ENCODE data around the gene SESN2. TPM values are rescaled to one million over a fixed set of nuclear protein-coding genes. Genes with fewer than 3 reads are reported as not detected.

Gene SESN2
- total and polyA plus RNA-seq, 2 donors (not counting 1 experiment from before 2014, with no cell fraction given), result 4.5 to 5.4 TPM

GRCh38 chr1:28308750-28309149, 49.4 kb downstream of the SESN2 start:
- 93% methylated on average over 3 of the region's 3 CpGs for WGBS (ENCODE audit: insufficient coverage)
- H3K79me2 ChIP-seq (ENCODE audit: control insufficient read depth, insufficient read depth, low read length), result no peaks in the 10 kb centered on the region
- Mint-ChIP-seq H3K27me3 (no peaks in the 10 kb centered on the region), H3K4me3 (no peak overlapping the region), H3K27ac (no peak overlapping the region), H3K9me3 (ENCODE audit: insufficient read depth) (no peaks in the 10 kb centered on the region), H3K4me1 (no peaks in the 10 kb centered on the region)
- ATAC-seq (ENCODE audit: low read depth), result no peak
- H3K9ac ChIP-seq (ENCODE audit: low read length), result no peak overlapping the region
- peaks cover 0 to 2% (median 0%) of the 10 kb centered on the region in 4 experiments for H3K27me3 ChIP-seq (replicated peaks in 1 of 4; ENCODE audit: control extremely low read depth in 1 of 4, control insufficient read depth in 3 of 4, insufficient read depth in 4 of 4, low read length in 3 of 4)
- POLR2A ChIA-PET, result no interaction called here
- no peak overlapping the region for H3K27ac ChIP-seq (ENCODE audit: low read length in 2 of 2)
- peaks cover 0 to 4% (median 0%) of the 10 kb centered on the region in 3 donors for H3K9me3 ChIP-seq (ENCODE audit: control extremely low read depth in 1 of 3, control insufficient read depth in 2 of 3, insufficient read depth in 1 of 3, low read length in 2 of 3)
- intact Hi-C loops (cut with micrococcal nuclease), result no loop called here
- no peaks in the 10 kb centered on the region for H3K4me1 ChIP-seq (ENCODE audit: control insufficient read depth in 2 of 2, insufficient read depth in 2 of 2, low read length in 2 of 2)
- H3K4me3 ChIP-seq (ENCODE audit: control extremely low read depth in 1 of 5, extremely low read depth in 1 of 5, insufficient read depth in 1 of 5, low read depth in 2 of 5, low read length in 4 of 5), result no peak overlapping the region
- CTCF ChIA-PET, result no interaction called here
- no peaks in the 10 kb centered on the region for H4K20me1 ChIP-seq (ENCODE audit: control insufficient read depth, insufficient read depth, low read length, poor library complexity, severe bottlenecking)
- no peak for TF ChIP-seq EZH2 (IDR thresholded peaks at IDR 0.05; ENCODE audit: borderline replicate concordance, insufficient read depth, low read depth, low read length, poor library complexity, severe bottlenecking)
- TF ChIP-seq CTCF (IDR thresholded peaks at IDR 0.05), result no peak
- no peak for DNase-seq
- H2AFZ ChIP-seq (ENCODE audit: insufficient read depth, low read depth, low read length, poor library complexity, severe bottlenecking), result no peak overlapping the region
- H3K36me3 ChIP-seq (replicated peaks in 1 of 2; ENCODE audit: control extremely low read depth in 1 of 2, control insufficient read depth in 1 of 2, extremely low read depth in 1 of 2, insufficient read depth in 2 of 2, low read length in 1 of 2), result no peaks in the 10 kb centered on the region
- H3K4me2 ChIP-seq (replicated peaks; ENCODE audit: low read depth, low read length, poor library complexity, severe bottlenecking), result no peak overlapping the region

- ChIA-PET CTCF (no interaction called here), POLR2A (interaction anchor here (0.6 kb wide), 1 partner anchor 19 kb away, joined by 6 read pairs; the partner anchor contains the start of gene MED18)
Measured at GRCh38 chr1:28309702-28310101, 50.4 kb downstream of the SESN2 start.

More at GRCh38 chr1:28309702-28310101, 50.4 kb downstream of the SESN2 start:
- Histone ChIP-seq H3K36me3 (replicated peaks in 1 of 2; ENCODE audit: control extremely low read depth in 1 of 2, control insufficient read depth in 1 of 2, extremely low read depth in 1 of 2, insufficient read depth in 2 of 2, low read length in 1 of 2) (no peaks in the 10 kb centered on the region), H3K4me3 (ENCODE audit: control extremely low read depth in 1 of 5, extremely low read depth in 1 of 5, insufficient read depth in 1 of 5, low read depth in 2 of 5, low read length in 4 of 5) (no peak overlapping the region), H3K4me1 (ENCODE audit: control insufficient read depth in 2 of 2, insufficient read depth in 2 of 2, low read length in 2 of 2) (no peaks in the 10 kb centered on the region), H3K9me3 (ENCODE audit: control extremely low read depth in 1 of 3, control insufficient read depth in 2 of 3, insufficient read depth in 1 of 3, low read length in 2 of 3) (peaks cover 0 to 4% (median 0%) of the 10 kb centered on the region in 3 donors), H4K20me1 (ENCODE audit: control insufficient read depth, insufficient read depth, low read length, poor library complexity, severe bottlenecking) (no peaks in the 10 kb centered on the region), H3K79me2 (ENCODE audit: control insufficient read depth, insufficient read depth, low read length) (no peaks in the 10 kb centered on the region), H2AFZ (ENCODE audit: insufficient read depth, low read depth, low read length, poor library complexity, severe bottlenecking) (no peak overlapping the region), H3K27me3 (replicated peaks in 1 of 4; ENCODE audit: control extremely low read depth in 1 of 4, control insufficient read depth in 3 of 4, insufficient read depth in 4 of 4, low read length in 3 of 4) (peaks cover 0 to 2% (median 0%) of the 10 kb centered on the region in 4 experiments), H3K27ac (ENCODE audit: low read length in 2 of 2) (no peak overlapping the region), H3K4me2 (replicated peaks; ENCODE audit: low read depth, low read length, poor library complexity, severe bottlenecking) (no peak overlapping the region), H3K9ac (ENCODE audit: low read length) (no peak overlapping the region)
- ATAC-seq (ENCODE audit: low read depth) (no peak), DNase-seq (no peak)
- no peak overlapping the region for H3K4me3 Mint-ChIP-seq
- no peaks in the 10 kb centered on the region for H3K4me1 Mint-ChIP-seq
- H3K27ac Mint-ChIP-seq, result no peak overlapping the region
- H3K27me3 Mint-ChIP-seq, result no peaks in the 10 kb centered on the region
- TF ChIP-seq EZH2 (IDR thresholded peaks at IDR 0.05; ENCODE audit: borderline replicate concordance, insufficient read depth, low read depth, low read length, poor library complexity, severe bottlenecking), result no peak
- TF ChIP-seq CTCF (IDR thresholded peaks at IDR 0.05), result no peak
- no CpG with 5 or more reads among the region's 2 CpGs for WGBS (ENCODE audit: insufficient coverage)
- H3K9me3 Mint-ChIP-seq (ENCODE audit: insufficient read depth), result no peaks in the 10 kb centered on the region
- intact Hi-C loops (cut with micrococcal nuclease), result no loop called here
